Right lobe of liver (tissue), 4 donors: Measurements from ENCODE around the gene ITPKB.

ENCODE experiments used
- POLR2A ChIP-seq: fragments of 450-650 bp; IDR thresholded peaks from one replicate; pipeline ENCODE4 v1.6.1; 2017; ENCODE audit warnings: antibody characterized with exemption, mild to moderate bottlenecking
- TF ChIP-seq, protein P1 (sequence below), 4 donors: fragments of 200-600 bp in 3 of 4; fragments of 450-650 bp in 1 of 4; IDR thresholded peaks; one replicate each; pipeline versions ENCODE4 v1.5.1 to v1.8.0; 2016 to 2022; ENCODE audit warnings: antibody characterized with exemption in 4 of 4, mild to moderate bottlenecking in 2 of 4
- donor health status: DM: no; HTN: no; CAD: no.
- donor health status: DM: no; HTN: no; CAD: no.
- donor health status: DM: no; HTN: yes; CAD: no.

DNA sequence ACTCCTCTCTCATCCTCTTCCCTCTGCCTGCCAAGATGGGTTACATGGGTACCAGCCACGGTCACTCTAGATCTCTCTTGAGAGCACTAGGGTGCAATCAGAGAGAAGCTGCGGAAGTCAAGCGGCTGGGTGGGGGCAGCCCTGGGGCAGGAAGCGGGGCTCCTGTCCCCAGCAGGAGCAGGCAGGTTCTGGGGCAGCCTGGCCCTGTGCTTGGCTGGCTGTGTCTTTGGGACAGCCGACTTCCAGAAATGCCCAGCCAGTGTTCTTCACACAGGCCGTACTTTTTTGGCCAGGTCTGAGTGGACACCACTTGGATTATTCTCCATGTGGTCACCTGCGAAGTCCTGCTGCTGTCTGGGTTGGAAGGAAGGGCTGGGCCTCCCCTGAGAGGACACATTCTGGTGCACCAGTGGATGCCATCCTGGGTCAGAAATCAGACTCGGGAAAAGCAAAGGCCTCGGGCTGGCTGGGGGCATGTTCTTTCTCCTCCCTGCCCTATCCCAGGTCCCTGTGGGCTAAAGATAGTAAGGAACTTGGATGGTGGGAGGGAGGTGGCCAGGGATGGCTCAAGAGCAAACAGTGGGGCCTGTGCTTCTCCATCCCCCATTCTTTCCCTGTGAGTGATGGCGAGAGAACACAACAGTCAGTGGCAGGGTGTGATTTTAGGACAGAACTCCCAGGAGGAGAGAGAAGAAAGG, 93.7 kb downstream of the ITPKB start:
- TF ChIP-seq, protein P1, sequence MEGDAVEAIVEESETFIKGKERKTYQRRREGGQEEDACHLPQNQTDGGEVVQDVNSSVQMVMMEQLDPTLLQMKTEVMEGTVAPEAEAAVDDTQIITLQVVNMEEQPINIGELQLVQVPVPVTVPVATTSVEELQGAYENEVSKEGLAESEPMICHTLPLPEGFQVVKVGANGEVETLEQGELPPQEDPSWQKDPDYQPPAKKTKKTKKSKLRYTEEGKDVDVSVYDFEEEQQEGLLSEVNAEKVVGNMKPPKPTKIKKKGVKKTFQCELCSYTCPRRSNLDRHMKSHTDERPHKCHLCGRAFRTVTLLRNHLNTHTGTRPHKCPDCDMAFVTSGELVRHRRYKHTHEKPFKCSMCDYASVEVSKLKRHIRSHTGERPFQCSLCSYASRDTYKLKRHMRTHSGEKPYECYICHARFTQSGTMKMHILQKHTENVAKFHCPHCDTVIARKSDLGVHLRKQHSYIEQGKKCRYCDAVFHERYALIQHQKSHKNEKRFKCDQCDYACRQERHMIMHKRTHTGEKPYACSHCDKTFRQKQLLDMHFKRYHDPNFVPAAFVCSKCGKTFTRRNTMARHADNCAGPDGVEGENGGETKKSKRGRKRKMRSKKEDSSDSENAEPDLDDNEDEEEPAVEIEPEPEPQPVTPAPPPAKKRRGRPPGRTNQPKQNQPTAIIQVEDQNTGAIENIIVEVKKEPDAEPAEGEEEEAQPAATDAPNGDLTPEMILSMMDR (IDR thresholded peaks at IDR 0.05): no peak
- TF ChIP-seq POLR2A: no peak
